ENCODE data around the gene BCAP31. TPM values are rescaled to one million over a fixed set of nuclear protein-coding genes. Genes with fewer than 3 reads are reported as not detected.

BCAP31 gene
- total and polyA plus RNA-seq, 11 donors: 59.9 to 162 (median 102) TPM

DNA sequence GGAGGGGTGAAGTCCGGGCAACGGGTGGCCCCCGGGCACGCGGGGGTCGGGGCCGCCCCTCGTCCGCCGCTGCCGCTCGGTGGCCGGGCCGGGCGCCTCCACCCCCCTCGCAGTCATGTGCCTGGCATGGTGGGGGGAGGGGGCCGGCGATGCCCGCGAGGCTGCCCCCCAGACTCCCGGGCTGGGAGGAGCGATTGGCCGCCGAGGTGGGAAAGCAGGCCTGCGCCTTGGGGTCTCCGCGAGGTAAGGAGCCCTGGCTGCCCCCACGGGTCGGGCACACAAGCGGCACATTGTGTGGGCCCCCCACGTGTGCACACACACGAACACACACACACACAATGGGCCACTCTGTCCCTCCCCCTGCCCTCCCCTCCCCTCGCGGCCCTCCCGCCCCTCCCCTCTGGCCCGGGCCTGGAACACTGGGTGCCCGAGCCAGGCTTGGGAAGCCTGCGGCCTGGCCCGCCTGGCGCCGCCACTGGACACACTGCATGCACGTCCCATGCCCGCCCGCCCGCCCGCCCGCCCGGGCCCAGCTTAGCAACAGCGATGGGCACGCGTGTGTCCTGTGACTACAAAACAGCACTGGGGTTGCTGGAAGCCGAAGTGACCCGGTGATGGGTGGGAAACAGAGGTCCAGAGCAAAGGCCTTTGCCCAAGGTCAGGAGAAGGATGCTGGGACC is 35.1 kb downstream of the BCAP31 start:
- H3K36me3 ChIP-seq: no peaks in the 10 kb centered on the region
- H3K27me3 ChIP-seq: peaks cover 0 to 17% (median 0%) of the 10 kb centered on the region in 9 donors
- H3K27ac ChIP-seq: peak overlapping the region; percentile 58 to 92 (median 80)
- DNase-seq (peak in 3 of 5 donors; percentile 39 to 70 (median 66)), ATAC-seq (peak; percentile 57 to 73 (median 65))
- peaks cover 0 to 16% (median 0%) of the 10 kb centered on the region in 12 donors for H3K4me1 ChIP-seq
- H3K4me3 ChIP-seq: peak overlapping the region; percentile 14 to 69 (median 50)
- intact Hi-C loops (cut with DNase I): no loop called here
- 14 to 55% (median 34%) methylated on average over 11 to 53 of the region's 53 CpGs for WGBS, 4 donors
- TF ChIP-seq, protein P1, sequence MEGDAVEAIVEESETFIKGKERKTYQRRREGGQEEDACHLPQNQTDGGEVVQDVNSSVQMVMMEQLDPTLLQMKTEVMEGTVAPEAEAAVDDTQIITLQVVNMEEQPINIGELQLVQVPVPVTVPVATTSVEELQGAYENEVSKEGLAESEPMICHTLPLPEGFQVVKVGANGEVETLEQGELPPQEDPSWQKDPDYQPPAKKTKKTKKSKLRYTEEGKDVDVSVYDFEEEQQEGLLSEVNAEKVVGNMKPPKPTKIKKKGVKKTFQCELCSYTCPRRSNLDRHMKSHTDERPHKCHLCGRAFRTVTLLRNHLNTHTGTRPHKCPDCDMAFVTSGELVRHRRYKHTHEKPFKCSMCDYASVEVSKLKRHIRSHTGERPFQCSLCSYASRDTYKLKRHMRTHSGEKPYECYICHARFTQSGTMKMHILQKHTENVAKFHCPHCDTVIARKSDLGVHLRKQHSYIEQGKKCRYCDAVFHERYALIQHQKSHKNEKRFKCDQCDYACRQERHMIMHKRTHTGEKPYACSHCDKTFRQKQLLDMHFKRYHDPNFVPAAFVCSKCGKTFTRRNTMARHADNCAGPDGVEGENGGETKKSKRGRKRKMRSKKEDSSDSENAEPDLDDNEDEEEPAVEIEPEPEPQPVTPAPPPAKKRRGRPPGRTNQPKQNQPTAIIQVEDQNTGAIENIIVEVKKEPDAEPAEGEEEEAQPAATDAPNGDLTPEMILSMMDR (IDR thresholded peaks at IDR 0.05): no peak
- H3K9me3 ChIP-seq: no peaks in the 10 kb centered on the region

DNA sequence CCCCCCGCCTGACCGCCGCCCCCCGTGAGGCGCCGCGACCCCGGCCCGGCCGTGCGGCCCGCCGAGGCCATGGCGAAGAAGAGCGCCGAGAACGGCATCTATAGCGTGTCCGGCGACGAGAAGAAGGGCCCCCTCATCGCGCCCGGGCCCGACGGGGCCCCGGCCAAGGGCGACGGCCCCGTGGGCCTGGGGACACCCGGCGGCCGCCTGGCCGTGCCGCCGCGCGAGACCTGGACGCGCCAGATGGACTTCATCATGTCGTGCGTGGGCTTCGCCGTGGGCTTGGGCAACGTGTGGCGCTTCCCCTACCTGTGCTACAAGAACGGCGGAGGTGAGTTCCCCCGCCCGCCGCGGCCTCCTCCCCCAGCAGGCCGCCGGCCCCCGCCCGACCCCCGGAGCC is 35.7 kb downstream of the BCAP31 start:
- DNase-seq: peak in 1 of 5 donors; percentile 19
- H3K9me3 ChIP-seq: peaks cover 0 to 2% (median 0%) of the 10 kb centered on the region in 12 donors
- peaks cover 0 to 18% (median 0%) of the 10 kb centered on the region in 9 donors for H3K27me3 ChIP-seq
- H3K36me3 ChIP-seq: no peaks in the 10 kb centered on the region
- ATAC-seq: no peak
- H3K4me3 ChIP-seq: peak overlapping the region in 11 of 12 donors; percentile 20 to 69 (median 50)
- H3K27ac ChIP-seq: peak overlapping the region; percentile 58 to 92 (median 80)
- H3K4me1 ChIP-seq: peaks cover 0 to 16% (median 0%) of the 10 kb centered on the region in 12 donors
- 1 to 10% (median 1%) methylated on average over 2 to 54 of the region's 57 CpGs; no CpG with 5 or more reads in 1 of the 4 donors for WGBS, 4 donors
- no peak for TF ChIP-seq POLR2A (IDR thresholded peaks at IDR 0.05)
- TF ChIP-seq, protein P1 (IDR thresholded peaks at IDR 0.05): no peak
- intact Hi-C loops (cut with DNase I): no loop called here

DNA sequence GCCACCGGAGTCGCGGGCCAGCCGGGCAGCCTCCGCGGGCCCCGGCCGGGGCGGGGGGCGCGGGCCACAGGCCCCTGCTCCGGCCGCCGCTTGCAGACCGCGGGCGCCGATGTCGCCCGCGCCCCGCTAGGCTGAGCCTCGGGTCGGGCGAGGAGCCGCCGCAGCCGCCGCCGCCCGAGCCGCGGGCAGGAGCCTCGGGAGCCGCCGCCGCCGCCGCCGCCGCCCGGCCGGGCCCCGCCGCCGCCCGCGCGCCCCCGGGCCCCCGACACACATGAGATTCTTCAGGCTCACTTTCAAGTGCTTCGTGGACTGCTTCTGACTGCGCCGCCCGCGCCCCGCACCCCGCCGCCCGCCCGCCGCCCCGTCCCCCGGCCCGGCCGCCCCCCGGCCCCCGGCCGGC is 36.1 kb downstream of the BCAP31 start:
- DNase-seq: peak in 2 of 5 donors; percentile 14 to 16
- WGBS, 4 donors: 0 to 40% (median 1%) methylated on average over 1 to 59 of the region's 69 CpGs; no CpG with 5 or more reads in 1 of the 4 donors
- peaks cover 0 to 13% (median 0%) of the 10 kb centered on the region in 12 donors for H3K4me1 ChIP-seq
- H3K27ac ChIP-seq: peak overlapping the region in 1 of 12 donors; percentile 92
- H3K9me3 ChIP-seq: peaks cover 0 to 4% (median 0%) of the 10 kb centered on the region in 12 donors
- H3K4me3 ChIP-seq: peak overlapping the region in 1 of 12 donors; percentile 69
- peaks cover 0 to 18% (median 0%) of the 10 kb centered on the region in 9 donors for H3K27me3 ChIP-seq
- H3K36me3 ChIP-seq: no peaks in the 10 kb centered on the region
- intact Hi-C loops (cut with DNase I): no loop called here
- TF ChIP-seq, protein P1 (IDR thresholded peaks at IDR 0.05): no peak
- TF ChIP-seq POLR2A (IDR thresholded peaks at IDR 0.05): no peak
- no peak for ATAC-seq

All from heart left ventricle (tissue), 16 donors.